NCI-H146 (cell line): ENCODE data around the gene HMG20B.

Source experiments
- DNase-seq: peaks from one replicate; lab custom pipeline; 2025; lab: John Stamatoyannopoulos, UW

The HMG20B gene

GRCh38 chr19:3537101-3537437 is 35.7 kb upstream of the HMG20B start:
- no peak for DNase-seq

- DNase-seq: no peak
Measured at GRCh38 chr19:3537438-3538240, 35.1 kb upstream of the HMG20B start.

- no peak for DNase-seq
Measured at GRCh38 chr19:3538258-3538929, 34.4 kb upstream of the HMG20B start.

GRCh38 chr19:3538965-3539755 is 33.6 kb upstream of the HMG20B start, which contains the start of gene TEKTIP1:
Gene TEKTIP1, plus strand, starts transcription at chr19:3539174. Its CDS starts 4 bp downstream, at chr19:3539178.
- DNase-seq: no peak

- DNase-seq: no peak
Measured at GRCh38 chr19:3539756-3540118, 33.0 kb upstream of the HMG20B start.

- DNase-seq: no peak
Measured at GRCh38 chr19:3543150-3544057, 29.3 kb upstream of the HMG20B start.

- no peak for DNase-seq
Measured at GRCh38 chr19:3544058-3544376, 28.7 kb upstream of the HMG20B start.

- peak; percentile 19 for DNase-seq
Measured at GRCh38 chr19:3544742-3545668, 27.7 kb upstream of the HMG20B start.

- DNase-seq: no peak
Measured at GRCh38 chr19:3545669-3546034, 27.1 kb upstream of the HMG20B start.

- no peak for DNase-seq
Measured at GRCh38 chr19:3546119-3546518, 26.6 kb upstream of the HMG20B start.

GRCh38 chr19:3547301-3547731 is 25.4 kb upstream of the HMG20B start:
- DNase-seq: no peak

- DNase-seq: no peak
Measured at GRCh38 chr19:3547767-3548282, 24.9 kb upstream of the HMG20B start.

- no peak for DNase-seq
Measured at GRCh38 chr19:3548606-3549005, 24.1 kb upstream of the HMG20B start.

- DNase-seq: no peak
Measured at GRCh38 chr19:3549816-3550215, 22.9 kb upstream of the HMG20B start.

- DNase-seq: no peak
Measured at GRCh38 chr19:3550947-3551791, 21.6 kb upstream of the HMG20B start.

GRCh38 chr19:3551792-3552095 is 21.0 kb upstream of the HMG20B start:
- DNase-seq: no peak

GRCh38 chr19:3554254-3555083 is 18.3 kb upstream of the HMG20B start:
- no peak for DNase-seq

GRCh38 chr19:3555653-3556422 is 16.9 kb upstream of the HMG20B start:
- no peak for DNase-seq
